Measurements from ENCODE around the gene H2AZ1. TPM values are rescaled to one million over a fixed set of nuclear protein-coding genes. Genes with fewer than 3 reads are reported as not detected.

The H2AZ1 gene
- total RNA-seq, 1 experiment from 2014 or later, result 298 TPM

GRCh38 chr4:99946356-99947189 lies 3.5 kb downstream of the H2AZ1 start, which contains the start of gene DNAJB14:
DNAJB14 (minus strand) TSS chr4:99946618; CDS start chr4:99946571, 47 bp downstream.
- POLR2A ChIA-PET, result interaction anchor here (0.7 to 5.2 kb wide), 20 partner anchors 10 to 951 kb away, joined by 3 to 62 read pairs (median 4); partner anchors contain the start of genes DAPP1, LAMTOR3, METAP1 and TRMT10A
- H3K4me1 Mint-ChIP-seq (ENCODE audit: insufficient read depth, unreplicated experiment), result peaks cover 26% of the 10 kb centered on the region
- H3K27me3 Mint-ChIP-seq (ENCODE audit: insufficient read depth, unreplicated experiment), result no peaks in the 10 kb centered on the region
- peak within 1 kb of the TSS; percentile 92 for H3K27ac Mint-ChIP-seq (ENCODE audit: low read depth, unreplicated experiment)
- H3K36me3 Mint-ChIP-seq (ENCODE audit: insufficient read depth, unreplicated experiment), result peaks cover 12% of the 10 kb centered on the region
- peak within 1 kb of the TSS; percentile 98 for H3K4me3 Mint-ChIP-seq (ENCODE audit: unreplicated experiment)
- intact Hi-C loops (cut with micrococcal nuclease), result loop anchor here (5.0 kb wide), 1 partner anchor 51 kb away; no protein-coding TSS in a partner anchor
- TF ChIP-seq CTCF (IDR thresholded peaks at IDR 0.05; ENCODE audit: unreplicated experiment), result no peak
- H3K9me3 Mint-ChIP-seq (ENCODE audit: unreplicated experiment), result no peaks in the 10 kb centered on the region
- CTCF ChIA-PET, result interaction anchor here (0.5 to 2.4 kb wide), 5 partner anchors 8 to 138 kb away, joined by 3 to 10 read pairs (median 4); partner anchors contain the start of gene LAMTOR3
- BruUV-seq (replicated peaks), result no TSS peak
- peak; percentile 79 for DNase-seq (ENCODE audit: unreplicated experiment)

- Mint-ChIP-seq H3K4me1 (ENCODE audit: insufficient read depth, unreplicated experiment) (peaks cover 26% of the 10 kb centered on the region), H3K36me3 (ENCODE audit: insufficient read depth, unreplicated experiment) (peaks cover 12% of the 10 kb centered on the region), H3K4me3 (ENCODE audit: unreplicated experiment) (peak overlapping the region; percentile 98), H3K27ac (ENCODE audit: low read depth, unreplicated experiment) (peak overlapping the region; percentile 92), H3K27me3 (ENCODE audit: insufficient read depth, unreplicated experiment) (no peaks in the 10 kb centered on the region), H3K9me3 (ENCODE audit: unreplicated experiment) (no peaks in the 10 kb centered on the region)
- no TSS peak for BruUV-seq (replicated peaks)
- TF ChIP-seq CTCF (IDR thresholded peaks at IDR 0.05; ENCODE audit: unreplicated experiment), result no peak
- intact Hi-C loops (cut with micrococcal nuclease), result loop anchor here (5.0 kb wide), 1 partner anchor 51 kb away; no protein-coding TSS in a partner anchor
- DNase-seq (ENCODE audit: unreplicated experiment), result peak; percentile 36
- POLR2A ChIA-PET, result interaction anchor here (0.7 to 5.2 kb wide), 18 partner anchors 10 to 537 kb away, joined by 3 to 62 read pairs (median 4); partner anchors contain the start of genes DAPP1, LAMTOR3 and TRMT10A
- CTCF ChIA-PET, result interaction anchor here (0.6 kb wide), 1 partner anchor 286 kb away, joined by 4 read pairs; no protein-coding TSS in a partner anchor
Measured at GRCh38 chr4:99945718-99946355, 4.2 kb downstream of the H2AZ1 start.

- CTCF ChIA-PET, result interaction anchor here (0.6 kb wide), 1 partner anchor 102 kb away, joined by 3 read pairs; no protein-coding TSS in a partner anchor
- intact Hi-C loops (cut with micrococcal nuclease), result no loop called here
- DNase-seq (ENCODE audit: unreplicated experiment), result no peak
- H3K4me1 Mint-ChIP-seq (ENCODE audit: insufficient read depth, unreplicated experiment), result peaks cover 26% of the 10 kb centered on the region
- peaks cover 12% of the 10 kb centered on the region for H3K36me3 Mint-ChIP-seq (ENCODE audit: insufficient read depth, unreplicated experiment)
- no peaks in the 10 kb centered on the region for H3K27me3 Mint-ChIP-seq (ENCODE audit: insufficient read depth, unreplicated experiment)
- BruUV-seq (replicated peaks), result no TSS peak
- POLR2A ChIA-PET, result interaction anchor here (5.2 kb wide), 1 partner anchor 50 kb away, joined by 62 read pairs; the partner anchor contains the start of gene LAMTOR3
- H3K27ac Mint-ChIP-seq (ENCODE audit: low read depth, unreplicated experiment), result peak overlapping the region; percentile 35
- peak overlapping the region; percentile 20 for H3K4me3 Mint-ChIP-seq (ENCODE audit: unreplicated experiment)
- H3K9me3 Mint-ChIP-seq (ENCODE audit: unreplicated experiment), result no peaks in the 10 kb centered on the region
- no peak for TF ChIP-seq CTCF (IDR thresholded peaks at IDR 0.05; ENCODE audit: unreplicated experiment)
Measured at GRCh38 chr4:99943904-99944437, 6.1 kb downstream of the H2AZ1 start.

All from MCF 10A (cell line).